ENCODE results near the gene KRTAP10-5.

KRTAP10-5 gene

GRCh38 chr21:44590311-44590721 lies 9.9 kb upstream of the KRTAP10-5 start:
- no peak for DNase-seq

GRCh38 chr21:44589586-44590305 lies 9.3 kb upstream of the KRTAP10-5 start:
- no peak for DNase-seq

- no peak for DNase-seq
These were observed 8.7 kb upstream of the KRTAP10-5 start for GRCh38 chr21:44589094-44589493.

- no peak for DNase-seq
These were observed 5.5 kb upstream of the KRTAP10-5 start for GRCh38 chr21:44585892-44586291.

- peak; percentile 53 for DNase-seq
These were observed 3.4 kb upstream of the KRTAP10-5 start for GRCh38 chr21:44583800-44584147.

GRCh38 chr21:44583089-44583799 lies 2.8 kb upstream of the KRTAP10-5 start:
- DNase-seq = peak; percentile 67

GRCh38 chr21:44582055-44582454 lies 1.7 kb upstream of the KRTAP10-5 start:
- no peak for DNase-seq

GRCh38 chr21:44581158-44581557 lies 754 bp upstream of the KRTAP10-5 start:
- no peak for DNase-seq

- no peak for DNase-seq
These were observed 615 bp downstream of the KRTAP10-5 start for GRCh38 chr21:44579833-44580144.

GRCh38 chr21:44579056-44579832 lies 1.2 kb downstream of the KRTAP10-5 start:
- DNase-seq = no peak

- no peak for DNase-seq
These were observed 1.9 kb downstream of the KRTAP10-5 start for GRCh38 chr21:44578371-44579055.

- no peak for DNase-seq
These were observed 4.4 kb downstream of the KRTAP10-5 start for GRCh38 chr21:44576025-44576420.

- no peak for DNase-seq
These were observed 4.9 kb downstream of the KRTAP10-5 start for GRCh38 chr21:44575307-44576024.

- peak; percentile 91 for DNase-seq
These were observed 5.7 kb downstream of the KRTAP10-5 start for GRCh38 chr21:44574457-44575306.

GRCh38 chr21:44573630-44574456 lies 6.6 kb downstream of the KRTAP10-5 start, which contains the start of gene KRTAP10-4:
Gene KRTAP10-4, plus strand, starts transcription at chr21:44573729. Its CDS starts 30 bp downstream, at chr21:44573759.
- DNase-seq = peak; percentile 77

- DNase-seq = no peak
These were observed 7.3 kb downstream of the KRTAP10-5 start for GRCh38 chr21:44572959-44573583.

- DNase-seq = no peak
These were observed 8.3 kb downstream of the KRTAP10-5 start for GRCh38 chr21:44571844-44572782.

GRCh38 chr21:44571296-44571695 lies 9.1 kb downstream of the KRTAP10-5 start:
- no peak for DNase-seq
